CD14-positive monocyte (primary cell): ENCODE measurements around the gene MAD1L1. TPM values are rescaled to one million over a fixed set of nuclear protein-coding genes. Genes with fewer than 3 reads are reported as not detected.

Experiments used
- DNase-seq, 3 donors: peaks; one replicate each; pipeline ENCODE4 v3.0.0-alpha.2; 2011 to 2022
- H2AFZ ChIP-seq: 2 replicates; pipeline ENCODE4 v1.6.0; 2012; ENCODE audit warnings: mild to moderate bottlenecking, low read depth, low read length, inconsistent platforms; ENCODE audit not compliant: insufficient read depth, poor library complexity, severe bottlenecking
- H3K27ac ChIP-seq, 2 donors: 1 replicate in 1 of 2; 2 replicates in 1 of 2; pipeline ENCODE4 v1.5.1; 2012 to 2013; ENCODE audit warnings: low read length in 2 of 2, control low read depth in 1 of 2, inconsistent platforms in 1 of 2, low read depth in 1 of 2, mild to moderate bottlenecking in 1 of 2
- H3K27me3 ChIP-seq, 2 donors: one replicate each; pipeline versions ENCODE4 v1.6.0 to v1.6.1; 2011 to 2013; ENCODE audit warnings: low read length in 2 of 2; ENCODE audit not compliant: control insufficient read depth in 2 of 2, insufficient read depth in 2 of 2
- H3K36me3 ChIP-seq, 2 donors: replicated peaks in 1 of 2; 1 replicate in 1 of 2; 2 replicates in 1 of 2; pipeline versions ENCODE4 v1.5.1 to v1.6.1; 2012 to 2013; ENCODE audit warnings: low read length in 2 of 2, control low read depth in 1 of 2, inconsistent platforms in 1 of 2, mild to moderate bottlenecking in 1 of 2; ENCODE audit not compliant: insufficient read depth in 2 of 2, control insufficient read depth in 1 of 2
- H3K4me1 ChIP-seq, 2 donors: 1 replicate in 1 of 2; 2 replicates in 1 of 2; pipeline versions ENCODE4 v1.5.1 to v1.6.1; 2012 to 2013; ENCODE audit warnings: low read length in 2 of 2, control low read depth in 1 of 2, inconsistent platforms in 1 of 2, mild to moderate bottlenecking in 1 of 2, moderate library complexity in 1 of 2; ENCODE audit not compliant: insufficient read depth in 2 of 2, control insufficient read depth in 1 of 2
- H3K4me2 ChIP-seq: replicated peaks from 2 replicates; pipeline ENCODE3; 2012; ENCODE audit warnings: low read length, moderate library complexity, mild to moderate bottlenecking; ENCODE audit not compliant: poor library complexity, severe bottlenecking; ENCODE audit errors: extremely low read depth
- H3K4me3 ChIP-seq, 3 experiments: fragments of 200-600 bp in 1 of 3; sonication (generic) in 1 of 3; replicated peaks in 1 of 3; 1 replicate in 2 of 3; 2 replicates in 1 of 3; pipeline ENCODE4 v1.5.1; 2011 to 2013; ENCODE audit warnings: low read length in 3 of 3, mild to moderate bottlenecking in 3 of 3, control low read depth in 2 of 3, low read depth in 2 of 3, inconsistent platforms in 1 of 3, moderate library complexity in 1 of 3
- H3K79me2 ChIP-seq: 2 replicates; pipeline ENCODE4 v1.6.0; 2012; ENCODE audit warnings: mild to moderate bottlenecking, control low read depth, inconsistent platforms, low read length, moderate library complexity; ENCODE audit not compliant: insufficient read depth
- H3K9ac ChIP-seq: 2 replicates; pipeline ENCODE4 v1.6.0; 2017; ENCODE audit warnings: low read length, mild to moderate bottlenecking; ENCODE audit not compliant: insufficient read depth, poor library complexity, severe bottlenecking
- H3K9me3 ChIP-seq, 2 donors: replicated peaks in 1 of 2; 1 replicate in 1 of 2; 2 replicates in 1 of 2; pipeline versions ENCODE4 v1.5.1 to v1.6.1; 2012 to 2013; ENCODE audit warnings: low read length in 2 of 2, control low read depth in 1 of 2; ENCODE audit not compliant: control insufficient read depth in 1 of 2, insufficient read depth in 1 of 2
- H4K20me1 ChIP-seq: 2 replicates; pipeline ENCODE4 v1.6.0; 2012; ENCODE audit warnings: mild to moderate bottlenecking, low read length, control low read depth, moderate library complexity; ENCODE audit not compliant: insufficient read depth
- H3K27ac Mint-ChIP-seq, 7 donors: one replicate each; pipeline ENCODE4 v1.8.0; 2020; ENCODE audit warnings: mild to moderate bottlenecking in 7 of 7, mixed read lengths in 7 of 7, moderate library complexity in 6 of 7, inconsistent platforms in 2 of 7
- H3K27me3 Mint-ChIP-seq, 3 donors: one replicate each; pipeline ENCODE4 v1.8.0; 2021 to 2022; ENCODE audit warnings: low read depth in 3 of 3, mild to moderate bottlenecking in 3 of 3, mixed read lengths in 3 of 3, moderate library complexity in 3 of 3, inconsistent platforms in 1 of 3
- H3K36me3 Mint-ChIP-seq, 2 donors: one replicate each; pipeline ENCODE4 v1.8.0; 2020; ENCODE audit warnings: mixed read lengths in 2 of 2, inconsistent platforms in 1 of 2, mild to moderate bottlenecking in 1 of 2
- H3K4me1 Mint-ChIP-seq: one replicate; pipeline ENCODE4 v1.8.0; 2020; ENCODE audit warnings: mild to moderate bottlenecking, mixed read lengths
- H3K4me3 Mint-ChIP-seq, 2 donors: one replicate each; pipeline ENCODE4 v1.8.0; 2020; ENCODE audit warnings: mild to moderate bottlenecking in 2 of 2, mixed read lengths in 2 of 2, moderate library complexity in 1 of 2
- H3K9me3 Mint-ChIP-seq, 7 donors: one replicate each; pipeline ENCODE4 v1.8.0; 2020 to 2022; ENCODE audit warnings: mixed read lengths in 7 of 7, mild to moderate bottlenecking in 6 of 7, moderate library complexity in 6 of 7, inconsistent platforms in 2 of 7
- WGBS: methylation state at CpG from one replicate; pipeline ENCODE4 v1.1.5; 2013; ENCODE audit warnings: missing lambda C conversion rate; ENCODE audit not compliant: insufficient coverage; 5-methylcytosine and 5-hydroxymethylcytosine counted together
- intact Hi-C, 2 donors: fragments of 100-400 bp; cut with micrococcal nuclease; formaldehyde crosslinking; loops; one replicate each; pipeline versions ENCODE4 v1.15.0 to v1.15.1; 2023
- polyA plus RNA-seq, 3 donors: library from polyadenylated mRNA; depleted of rRNA in 1 of 3; unstranded in 2 of 3; stranded (reverse) in 1 of 3; fragments of 300-500 nt in 2 of 3; fragments of >200 nt in 1 of 3; fragmentation: Illumina TruSeq in 2 of 3; gene quantifications; 1 replicate in 2 of 3; 2 replicates in 1 of 3; pipeline ENCODE4 v1.2.3, GENCODE V29; 2012 to 2021
- TF ChIP-seq, protein P1 (sequence below): fragments of 200-600 bp; IDR thresholded peaks from one replicate; pipeline ENCODE4 v1.8.0; 2022; ENCODE audit warnings: antibody characterized with exemption, mild to moderate bottlenecking

The MAD1L1 gene
- polyA plus RNA-seq, 3 donors, result 22.0 to 39.4 (median 33.2) TPM

DNA sequence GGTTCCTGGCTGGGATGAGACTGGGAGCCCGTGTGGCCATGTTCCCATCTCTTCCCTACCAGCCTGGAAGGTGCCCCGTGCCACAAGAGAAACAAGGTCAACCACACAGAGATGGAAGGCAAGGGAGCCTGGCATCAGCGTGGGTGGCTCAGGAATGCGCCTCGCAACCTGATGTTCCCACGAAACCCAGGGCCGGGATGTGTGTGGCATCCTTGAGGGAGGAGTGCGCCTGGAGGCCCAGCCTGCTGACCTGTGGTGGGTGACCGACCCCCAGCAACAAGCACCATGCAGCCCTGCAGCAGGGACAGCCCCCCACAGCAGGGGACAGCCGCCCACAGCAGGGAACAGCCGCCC, 295.5 kb downstream of the MAD1L1 start:
- 95% methylated on average over 8 of the region's 11 CpGs for WGBS
- no peak overlapping the region for H3K4me3 Mint-ChIP-seq
- DNase-seq, result no peak
- intact Hi-C loops, result no loop called here
- Histone ChIP-seq H4K20me1 (peaks cover 7% of the 10 kb centered on the region), H3K9me3 (no peaks in the 10 kb centered on the region), H3K4me1 (peaks cover 35 to 44% of the 10 kb centered on the region in 2 donors), H3K27me3 (no peaks in the 10 kb centered on the region), H3K9ac (no peak overlapping the region), H3K36me3 (peaks cover 7 to 46% of the 10 kb centered on the region in 2 donors), H2AFZ (no peak overlapping the region), H3K4me3 (no peak overlapping the region), H3K27ac (peak overlapping the region in 1 of 2 donors; percentile 20), H3K79me2 (peaks cover 31% of the 10 kb centered on the region), H3K4me2 (no peak overlapping the region)
- H3K27me3 Mint-ChIP-seq, result peaks cover 0 to 5% (median 4%) of the 10 kb centered on the region in 3 donors
- peaks cover 0 to 6% (median 1%) of the 10 kb centered on the region in 7 donors for H3K9me3 Mint-ChIP-seq
- peaks cover 39% of the 10 kb centered on the region for H3K4me1 Mint-ChIP-seq
- H3K27ac Mint-ChIP-seq, result peak overlapping the region in 2 of 7 donors; percentile 13 to 63
- peaks cover 46 to 49% of the 10 kb centered on the region in 2 donors for H3K36me3 Mint-ChIP-seq
- TF ChIP-seq, protein P1, sequence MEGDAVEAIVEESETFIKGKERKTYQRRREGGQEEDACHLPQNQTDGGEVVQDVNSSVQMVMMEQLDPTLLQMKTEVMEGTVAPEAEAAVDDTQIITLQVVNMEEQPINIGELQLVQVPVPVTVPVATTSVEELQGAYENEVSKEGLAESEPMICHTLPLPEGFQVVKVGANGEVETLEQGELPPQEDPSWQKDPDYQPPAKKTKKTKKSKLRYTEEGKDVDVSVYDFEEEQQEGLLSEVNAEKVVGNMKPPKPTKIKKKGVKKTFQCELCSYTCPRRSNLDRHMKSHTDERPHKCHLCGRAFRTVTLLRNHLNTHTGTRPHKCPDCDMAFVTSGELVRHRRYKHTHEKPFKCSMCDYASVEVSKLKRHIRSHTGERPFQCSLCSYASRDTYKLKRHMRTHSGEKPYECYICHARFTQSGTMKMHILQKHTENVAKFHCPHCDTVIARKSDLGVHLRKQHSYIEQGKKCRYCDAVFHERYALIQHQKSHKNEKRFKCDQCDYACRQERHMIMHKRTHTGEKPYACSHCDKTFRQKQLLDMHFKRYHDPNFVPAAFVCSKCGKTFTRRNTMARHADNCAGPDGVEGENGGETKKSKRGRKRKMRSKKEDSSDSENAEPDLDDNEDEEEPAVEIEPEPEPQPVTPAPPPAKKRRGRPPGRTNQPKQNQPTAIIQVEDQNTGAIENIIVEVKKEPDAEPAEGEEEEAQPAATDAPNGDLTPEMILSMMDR, result no peak

DNA sequence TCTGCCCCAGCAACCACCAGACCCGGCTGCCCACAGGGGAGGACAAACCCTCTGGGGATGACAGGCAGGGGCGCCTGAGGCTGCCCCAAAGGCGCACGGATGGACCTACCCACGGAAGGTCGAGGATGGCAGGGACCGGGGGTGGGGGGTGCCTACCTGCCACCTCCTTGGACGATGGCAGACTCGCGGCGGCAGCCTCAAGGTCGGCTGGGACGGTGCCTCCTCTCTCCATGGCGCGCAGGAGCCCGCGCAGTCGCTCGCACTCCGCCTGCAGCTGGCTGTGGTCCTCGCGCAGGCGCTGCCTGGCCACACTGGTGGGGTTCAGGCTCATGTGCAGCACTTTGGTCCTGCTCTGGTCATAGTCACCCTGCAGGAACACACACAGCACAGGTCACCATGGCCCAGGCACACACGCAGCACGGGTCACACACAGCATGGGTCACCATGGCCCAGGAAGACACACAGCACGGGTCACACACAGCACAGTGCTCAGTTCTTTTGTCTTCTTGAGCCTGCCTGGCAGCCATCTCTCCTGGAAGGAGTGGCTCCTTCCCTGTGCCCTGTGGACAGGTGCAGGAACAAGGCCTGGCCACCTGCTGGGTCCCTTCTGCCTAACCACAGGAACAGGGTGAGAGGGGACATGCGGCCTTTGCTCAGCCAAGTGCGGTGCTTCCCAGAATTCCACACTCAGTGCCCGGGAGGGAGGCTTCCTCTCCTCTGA, 296.1 kb downstream of the MAD1L1 start:
- H3K9me3 Mint-ChIP-seq, result peaks cover 0 to 8% (median 2%) of the 10 kb centered on the region in 7 donors
- peaks cover 51 to 54% of the 10 kb centered on the region in 2 donors for H3K36me3 Mint-ChIP-seq
- Histone ChIP-seq H3K27ac (peak overlapping the region in 1 of 2 donors; percentile 20), H3K9ac (no peak overlapping the region), H3K4me3 (no peak overlapping the region), H3K9me3 (no peaks in the 10 kb centered on the region), H3K79me2 (peaks cover 31% of the 10 kb centered on the region), H3K4me2 (no peak overlapping the region), H4K20me1 (peaks cover 7% of the 10 kb centered on the region), H3K36me3 (peaks cover 7 to 51% of the 10 kb centered on the region in 2 donors), H2AFZ (no peak overlapping the region), H3K4me1 (peaks cover 29 to 38% of the 10 kb centered on the region in 2 donors), H3K27me3 (no peaks in the 10 kb centered on the region)
- TF ChIP-seq, protein P1, result no peak
- peaks cover 0 to 5% (median 4%) of the 10 kb centered on the region in 3 donors for H3K27me3 Mint-ChIP-seq
- no peak for DNase-seq
- no peak overlapping the region for H3K4me3 Mint-ChIP-seq
- H3K27ac Mint-ChIP-seq, result peak overlapping the region in 3 of 7 donors; percentile 13 to 63 (median 15)
- 98% methylated on average over 26 of the region's 29 CpGs for WGBS
- intact Hi-C loops, result no loop called here
- H3K4me1 Mint-ChIP-seq, result peaks cover 34% of the 10 kb centered on the region
